Measurements from ENCODE around the gene CARF. TPM values are rescaled to one million over a fixed set of nuclear protein-coding genes. Genes with fewer than 3 reads are reported as not detected.
"Not testable (repeated sequence)": the region's sequence is repeated elsewhere in the genome, so short reads cannot be mapped to it uniquely, and the experiment has no call there.

CARF gene
- total and polyA plus RNA-seq, 2 of the 13 experiments (the other 11 are each of a cell fraction or from before 2014, with no cell fraction given): 3.0 to 5.4 TPM

GRCh38 chr2:202965810-202966460 lies 53.9 kb downstream of the CARF start (continued):
- TF ChIP-seq GABPB1 (CRISPR knock-in tag; IDR thresholded peaks at IDR 0.05) (no peak), RAD51 (IDR thresholded peaks at IDR 0.05; ENCODE audit: borderline replicate concordance) (no peak), KMT2B (CRISPR knock-in tag; IDR thresholded peaks at IDR 0.05) (no peak), NFE2L2 (IDR thresholded peaks at IDR 0.05; ENCODE audit: low read length) (peak; percentile 86), HOMEZ (CRISPR knock-in tag; IDR thresholded peaks at IDR 0.05; ENCODE audit: low read depth) (peak; percentile 50; the same call in 1 of the 2 replicates), RBM39 (IDR thresholded peaks at IDR 0.05; ENCODE audit: low read depth, low read length, poor library complexity, severe bottlenecking) (no peak), LBX2 (CRISPR knock-in tag; IDR thresholded peaks at IDR 0.05; ENCODE audit: borderline replicate concordance) (no peak), ZSCAN31 (CRISPR knock-in tag; IDR thresholded peaks at IDR 0.05; ENCODE audit: low read depth) (no peak), TERF1 (CRISPR knock-in tag; IDR thresholded peaks at IDR 0.05) (no peak), TARDBP (CRISPR knock-in tag; IDR thresholded peaks at IDR 0.05) (no peak)

- ATAC-seq; H2AFZ ChIP-seq (ENCODE audit: low read length); in situ Hi-C loops (cut with HindIII; ENCODE audit: extremely low pct_ligation_motif_present, low pct_unique_long_range_greater_than_20kb); H3K27me3 ChIP-seq (ENCODE audit: control insufficient read depth in 1 of 2, insufficient read depth in 2 of 2, low read length in 2 of 2); H3K4me1 ChIP-seq (ENCODE audit: insufficient read depth, low read length); H3K79me2 ChIP-seq (ENCODE audit: insufficient read depth, low read length); H3K4me2 ChIP-seq (ENCODE audit: low read depth, low read length); H3K4me3 ChIP-seq (replicated peaks in 1 of 3; ENCODE audit: insufficient read depth in 1 of 3, low read depth in 2 of 3, low read length in 3 of 3); H3K9ac ChIP-seq (ENCODE audit: insufficient read depth, low read depth, low read length); BruUV-seq (replicated peaks); FAIRE-seq; H3K36me3 ChIP-seq (replicated peaks in 1 of 2; ENCODE audit: control insufficient read depth in 1 of 2, insufficient read depth in 2 of 2, low read length in 2 of 2); DNase-seq (ENCODE audit: low spot score); CTCF ChIA-PET (ENCODE audit: low intra/inter-chr PET ratio, low total read pairs); intact Hi-C loops (cut with micrococcal nuclease; ENCODE audit: unreplicated experiment); H3K27ac ChIP-seq (ENCODE audit: extremely low read length, insufficient read depth, low read length); H4K20me1 ChIP-seq (ENCODE audit: insufficient read depth, low read length); H3K9me3 ChIP-seq (ENCODE audit: low read length); POLR2A ChIA-PET: not testable (repeated sequence)
- WGBS (ENCODE audit: low lambda C conversion rate): 44% methylated on average over 2 of the region's 2 CpGs
Observed at GRCh38 chr2:202969404-202969803, 57.3 kb downstream of the CARF start.

All from HepG2 (cell line).